ELF-1 (cell line): ENCODE results near the gene MED1.
"Not testable (repeated sequence)": the region's sequence is repeated elsewhere in the genome, so short reads cannot be mapped to it uniquely, and the experiment has no call there.

Experiments used
- DNase-seq: peaks from one replicate; pipeline ENCODE4 v3.0.0-alpha.2; 2016; ENCODE audit warnings: low read depth, low spot score

MED1 gene

GRCh38 chr17:39439868-39440267, 11.2 kb downstream of the MED1 start:
- DNase-seq = not testable (repeated sequence)

GRCh38 chr17:39429600-39429999, 21.5 kb downstream of the MED1 start:
- no peak for DNase-seq

GRCh38 chr17:39416141-39416540, 34.9 kb downstream of the MED1 start:
- DNase-seq = no peak

- no peak for DNase-seq
Measured at GRCh38 chr17:39410279-39410678, 40.8 kb downstream of the MED1 start.

- no peak for DNase-seq
Measured at GRCh38 chr17:39408360-39408759, 42.7 kb downstream of the MED1 start.

GRCh38 chr17:39406951-39407350, 44.1 kb downstream of the MED1 start:
- no peak for DNase-seq

- DNase-seq = no peak
Measured at GRCh38 chr17:39405436-39405835, 45.6 kb downstream of the MED1 start.

GRCh38 chr17:39404542-39405378, 46.3 kb downstream of the MED1 start:
- DNase-seq = no peak

GRCh38 chr17:39402890-39403605, 48.0 kb downstream of the MED1 start:
- DNase-seq = peak; percentile 16

- DNase-seq = peak; percentile 92
Measured at GRCh38 chr17:39402244-39402889, 48.7 kb downstream of the MED1 start.

- DNase-seq = peak; percentile 95
Measured at GRCh38 chr17:39401412-39402243, 49.4 kb downstream of the MED1 start, which contains the start of gene FBXL20. FBXL20 (minus strand) TSS chr17:39401626; CDS start chr17:39401402, 224 bp downstream.

- DNase-seq = no peak
Measured at GRCh38 chr17:39400547-39401411, 50.3 kb downstream of the MED1 start.

- no peak for DNase-seq
Measured at GRCh38 chr17:39399791-39400190, 51.3 kb downstream of the MED1 start.

- DNase-seq = no peak
Measured at GRCh38 chr17:39393736-39394135, 57.3 kb downstream of the MED1 start.

- no peak for DNase-seq
Measured at GRCh38 chr17:39391448-39391847, 59.6 kb downstream of the MED1 start.

GRCh38 chr17:39385040-39385439, 66.0 kb downstream of the MED1 start:
- DNase-seq = no peak

GRCh38 chr17:39380144-39380543, 70.9 kb downstream of the MED1 start:
- DNase-seq = no peak

GRCh38 chr17:39376434-39376833, 74.6 kb downstream of the MED1 start:
- DNase-seq = no peak

GRCh38 chr17:39367805-39368204, 83.3 kb downstream of the MED1 start:
- DNase-seq = not testable (repeated sequence)

- DNase-seq = no peak
Measured at GRCh38 chr17:39365872-39366271, 85.2 kb downstream of the MED1 start.
